ENCODE results near the gene P2RY8.
"Not testable (repeated sequence)": the region's sequence is repeated elsewhere in the genome, so short reads cannot be mapped to it uniquely, and the experiment has no call there.

The P2RY8 gene

GRCh38 chrX:1462596-1463251 lies 74.3 kb downstream of the P2RY8 start:
- peak; percentile 3 for DNase-seq

GRCh38 chrX:1462110-1462509 lies 74.9 kb downstream of the P2RY8 start:
- DNase-seq, result no peak

- no peak for DNase-seq
Observed at GRCh38 chrX:1455948-1456280, 81.1 kb downstream of the P2RY8 start.

GRCh38 chrX:1453951-1454785 lies 82.8 kb downstream of the P2RY8 start:
- no peak for DNase-seq

GRCh38 chrX:1453395-1453783 lies 83.6 kb downstream of the P2RY8 start:
- DNase-seq, result no peak

GRCh38 chrX:1452516-1453394 lies 84.2 kb downstream of the P2RY8 start, which contains the start of gene ASMTL:
Gene ASMTL (minus strand): TSS chrX:1452909. CDS start chrX:1452840, 69 bp downstream.
- DNase-seq, result no peak

GRCh38 chrX:1451661-1452515 lies 85.1 kb downstream of the P2RY8 start:
- no peak for DNase-seq

GRCh38 chrX:1451251-1451660 lies 85.7 kb downstream of the P2RY8 start:
- no peak for DNase-seq

- no peak for DNase-seq
Observed at GRCh38 chrX:1450361-1451161, 86.4 kb downstream of the P2RY8 start.

GRCh38 chrX:1449823-1450149 lies 87.2 kb downstream of the P2RY8 start:
- no peak for DNase-seq

GRCh38 chrX:1449036-1449822 lies 87.8 kb downstream of the P2RY8 start:
- DNase-seq, result no peak

GRCh38 chrX:1448573-1449001 lies 88.4 kb downstream of the P2RY8 start:
- not testable (repeated sequence) for DNase-seq

GRCh38 chrX:1447969-1448572 lies 88.9 kb downstream of the P2RY8 start:
- DNase-seq, result not testable (repeated sequence)

GRCh38 chrX:1446984-1447968 lies 89.7 kb downstream of the P2RY8 start:
- DNase-seq, result not testable (repeated sequence)

GRCh38 chrX:1444561-1445500 lies 92.2 kb downstream of the P2RY8 start:
- no peak for DNase-seq

GRCh38 chrX:1443496-1444075 lies 93.4 kb downstream of the P2RY8 start:
- DNase-seq, result no peak

- no peak for DNase-seq
Observed at GRCh38 chrX:1442724-1443367, 94.1 kb downstream of the P2RY8 start.
